IPS-18a (cell line): ENCODE measurements around the gene LYSMD3.

Experiments
- H3K27ac ChIP-seq: one replicate; pipeline ENCODE4 v1.5.1; 2013; ENCODE audit warnings: low read length
- H3K27me3 ChIP-seq: one replicate; pipeline ENCODE4 v1.6.1; 2013; ENCODE audit warnings: mild to moderate bottlenecking, low read length; ENCODE audit not compliant: control insufficient read depth, insufficient read depth
- H3K36me3 ChIP-seq: one replicate; pipeline ENCODE4 v1.6.1; 2013; ENCODE audit warnings: low read depth, low read length; ENCODE audit not compliant: control insufficient read depth
- H3K4me1 ChIP-seq: one replicate; pipeline ENCODE4 v1.6.1; 2013; ENCODE audit warnings: low read depth, low read length; ENCODE audit not compliant: control insufficient read depth
- H3K4me3 ChIP-seq: one replicate; pipeline ENCODE4 v1.5.1; 2013; ENCODE audit warnings: low read length
- H3K9ac ChIP-seq: one replicate; pipeline ENCODE4 v1.6.1; 2013; ENCODE audit warnings: mild to moderate bottlenecking, low read length, moderate library complexity
- H3K9me3 ChIP-seq: one replicate; pipeline ENCODE4 v1.6.1; 2013; ENCODE audit warnings: low read depth, low read length; ENCODE audit not compliant: control insufficient read depth

Gene LYSMD3

GRCh38 chr5:90477621-90478215 is 51.7 kb downstream of the LYSMD3 start:
- Histone ChIP-seq H3K9me3 (no peaks in the 10 kb centered on the region), H3K27me3 (no peaks in the 10 kb centered on the region), H3K4me1 (peaks cover 52% of the 10 kb centered on the region), H3K9ac (peak overlapping the region; percentile 0), H3K4me3 (peak overlapping the region; percentile 84), H3K27ac (peak overlapping the region; percentile 49), H3K36me3 (peaks cover 19% of the 10 kb centered on the region)

- Histone ChIP-seq H3K27me3 (no peaks in the 10 kb centered on the region), H3K27ac (no peak overlapping the region), H3K4me1 (peaks cover 55% of the 10 kb centered on the region), H3K9ac (peak overlapping the region; percentile 0), H3K36me3 (peaks cover 19% of the 10 kb centered on the region), H3K4me3 (peak overlapping the region; percentile 84), H3K9me3 (no peaks in the 10 kb centered on the region)
Observed at GRCh38 chr5:90477073-90477472, 52.3 kb downstream of the LYSMD3 start.

- H3K9ac ChIP-seq: peak overlapping the region; percentile 78
- H3K4me1 ChIP-seq: peaks cover 54% of the 10 kb centered on the region
- peak overlapping the region; percentile 84 for H3K4me3 ChIP-seq
- H3K9me3 ChIP-seq: no peaks in the 10 kb centered on the region
- H3K36me3 ChIP-seq: peaks cover 19% of the 10 kb centered on the region
- no peak overlapping the region for H3K27ac ChIP-seq
- H3K27me3 ChIP-seq: no peaks in the 10 kb centered on the region
Observed at GRCh38 chr5:90476391-90476790, 53.0 kb downstream of the LYSMD3 start.

- peak overlapping the region; percentile 78 for H3K9ac ChIP-seq
- H3K36me3 ChIP-seq: peaks cover 17% of the 10 kb centered on the region
- no peaks in the 10 kb centered on the region for H3K9me3 ChIP-seq
- peak overlapping the region; percentile 84 for H3K4me3 ChIP-seq
- no peak overlapping the region for H3K27ac ChIP-seq
- H3K27me3 ChIP-seq: no peaks in the 10 kb centered on the region
- H3K4me1 ChIP-seq: peaks cover 47% of the 10 kb centered on the region
Observed at GRCh38 chr5:90475436-90475980, 53.9 kb downstream of the LYSMD3 start.

GRCh38 chr5:90474235-90475107 is 54.9 kb downstream of the LYSMD3 start, which contains the start of the genes MBLAC2 and POLR3G:
TSS of gene MBLAC2 (minus strand) at chr5:90474771. CDS start at chr5:90474292, 479 bp downstream.
TSS of gene POLR3G (plus strand) at chr5:90474864. CDS start at chr5:90485568, 10,704 bp downstream.
- H3K27me3 ChIP-seq: no peaks in the 10 kb centered on the region
- peak within 1 kb of the TSS; percentile 78 for H3K9ac ChIP-seq
- peak within 1 kb of the TSS; percentile 22 for H3K27ac ChIP-seq
- peaks cover 36% of the 10 kb centered on the region for H3K4me1 ChIP-seq
- peak within 1 kb of the TSS; percentile 84 for H3K4me3 ChIP-seq
- peaks cover 7% of the 10 kb centered on the region for H3K36me3 ChIP-seq
- H3K9me3 ChIP-seq: no peaks in the 10 kb centered on the region

GRCh38 chr5:90473396-90474234 is 55.8 kb downstream of the LYSMD3 start:
- Histone ChIP-seq H3K27me3 (no peaks in the 10 kb centered on the region), H3K27ac (peak overlapping the region; percentile 18), H3K36me3 (peaks cover 3% of the 10 kb centered on the region), H3K9ac (peak overlapping the region; percentile 78), H3K4me1 (peaks cover 28% of the 10 kb centered on the region), H3K9me3 (no peaks in the 10 kb centered on the region), H3K4me3 (peak overlapping the region; percentile 84)

GRCh38 chr5:90472783-90473395 is 56.5 kb downstream of the LYSMD3 start:
- Histone ChIP-seq H3K4me3 (peak overlapping the region; percentile 84), H3K9me3 (no peaks in the 10 kb centered on the region), H3K27ac (no peak overlapping the region), H3K4me1 (peaks cover 23% of the 10 kb centered on the region), H3K9ac (peak overlapping the region; percentile 78), H3K27me3 (no peaks in the 10 kb centered on the region), H3K36me3 (no peaks in the 10 kb centered on the region)
